Stimulated activated naive B cell treated with anti-CD40 and anti-IgM and Interleukin-4, amounts not matched to agents 10 μg/mL and 1 μg/mL and 100 μg/mL, for 72 hours (primary cell): ENCODE data around the gene CPA4.
A peak's percentile ranks its signal among the peaks of the same experiment; 100 is the strongest.

Source experiments
- ATAC-seq, 2 donors: fragments of 150-1000 bp; cut with Tn5 transposase; replicated peaks; 2 replicates each; pipeline ENCODE4 v1.10.0; 2021; ENCODE audit warnings: moderate library complexity in 1 of 2
- DNase-seq: peaks from one replicate; pipeline ENCODE4 v3.0.0; 2021
- H3K27ac Mint-ChIP-seq: one replicate; pipeline ENCODE4 v1.8.0; 2022; ENCODE audit warnings: mild to moderate bottlenecking, mixed read lengths
- H3K27me3 Mint-ChIP-seq, 2 donors: one replicate each; pipeline ENCODE4 v1.8.0; 2022; ENCODE audit warnings: mixed read lengths in 2 of 2
- H3K36me3 Mint-ChIP-seq, 2 donors: one replicate each; pipeline ENCODE4 v1.8.0; 2022; ENCODE audit warnings: mixed read lengths in 2 of 2, mild to moderate bottlenecking in 1 of 2
- H3K4me1 Mint-ChIP-seq, 2 donors: one replicate each; pipeline ENCODE4 v1.8.0; 2022; ENCODE audit warnings: mixed read lengths in 2 of 2, mild to moderate bottlenecking in 1 of 2
- H3K4me3 Mint-ChIP-seq, 2 donors: one replicate each; pipeline ENCODE4 v1.8.0; 2022; ENCODE audit warnings: mild to moderate bottlenecking in 2 of 2, mixed read lengths in 2 of 2, moderate library complexity in 1 of 2
- H3K9me3 Mint-ChIP-seq, 2 donors: one replicate each; pipeline ENCODE4 v1.8.0; 2022; ENCODE audit warnings: mixed read lengths in 2 of 2, mild to moderate bottlenecking in 1 of 2

Gene CPA4

DNA sequence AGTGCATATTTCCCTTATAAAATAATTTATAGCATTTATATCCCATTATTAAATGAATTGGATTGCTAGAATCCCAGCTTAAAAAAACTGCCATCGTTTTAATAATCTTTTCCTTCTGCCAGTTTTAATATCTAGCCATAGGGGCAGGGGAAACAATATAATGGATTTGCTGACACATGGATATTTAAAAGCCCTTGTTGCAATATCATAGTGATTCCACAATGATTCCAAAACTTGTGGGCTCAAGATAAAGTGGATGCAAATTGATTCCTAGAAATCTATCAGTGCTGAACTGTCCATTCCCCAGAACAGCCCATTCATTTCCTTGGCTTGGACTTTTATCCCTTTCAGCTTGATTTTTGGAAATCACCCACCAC is 23.7 kb upstream of the CPA4 start:
- Mint-ChIP-seq H3K36me3 (no peaks in the 10 kb centered on the region), H3K27ac (no peak overlapping the region), H3K9me3 (no peaks in the 10 kb centered on the region), H3K4me1 (peaks cover 0 to 6% of the 10 kb centered on the region in 2 donors), H3K4me3 (no peak overlapping the region), H3K27me3 (peaks cover 14 to 33% of the 10 kb centered on the region in 2 donors)
- ATAC-seq (no peak), DNase-seq (no peak)

DNA sequence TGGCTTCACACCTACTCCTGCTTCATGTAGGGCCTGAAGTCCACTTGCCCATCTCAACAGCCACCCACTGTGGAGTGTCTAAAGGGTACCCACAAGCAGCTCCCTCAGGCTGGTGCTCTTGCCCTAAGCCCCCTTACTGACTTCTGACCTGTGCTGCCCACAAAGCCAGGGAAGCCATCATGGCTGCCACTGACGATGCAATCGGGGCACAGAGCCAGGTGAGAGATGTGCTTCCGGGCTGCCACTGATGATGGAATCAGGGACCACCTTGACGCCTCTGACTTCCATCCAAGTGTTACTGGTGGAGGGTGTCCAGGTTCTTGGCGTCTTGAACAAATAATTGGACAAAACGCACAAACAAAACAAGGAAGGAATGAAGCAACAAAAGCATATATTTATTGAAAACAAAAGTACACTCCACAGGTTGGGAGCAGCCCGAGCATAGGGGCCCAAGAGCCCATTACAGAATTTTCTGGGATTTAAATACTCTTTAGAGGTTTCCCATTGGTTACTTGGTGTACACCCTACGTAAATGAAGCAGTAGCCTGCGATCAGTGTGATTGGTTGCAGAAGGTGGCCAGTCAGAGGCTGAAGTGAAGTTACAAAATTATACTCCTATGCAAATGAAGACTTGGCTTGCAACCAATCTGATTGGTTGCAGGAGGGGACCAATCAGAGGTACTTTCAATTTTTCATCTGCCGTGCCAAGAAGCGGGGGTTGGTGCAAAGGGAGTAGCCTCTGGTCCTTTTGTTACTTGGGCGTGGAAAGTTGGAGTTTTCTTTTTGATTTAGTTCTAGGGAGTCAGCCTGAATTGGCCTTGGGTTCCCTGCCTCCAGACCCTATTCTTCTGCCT is 21.8 kb upstream of the CPA4 start:
- H3K4me1 Mint-ChIP-seq: peaks cover 0 to 6% of the 10 kb centered on the region in 2 donors
- no peaks in the 10 kb centered on the region for H3K36me3 Mint-ChIP-seq
- peaks cover 24 to 41% of the 10 kb centered on the region in 2 donors for H3K27me3 Mint-ChIP-seq
- DNase-seq (no peak), ATAC-seq (no peak)
- H3K4me3 Mint-ChIP-seq: no peak overlapping the region
- H3K27ac Mint-ChIP-seq: no peak overlapping the region
- H3K9me3 Mint-ChIP-seq: no peaks in the 10 kb centered on the region

DNA sequence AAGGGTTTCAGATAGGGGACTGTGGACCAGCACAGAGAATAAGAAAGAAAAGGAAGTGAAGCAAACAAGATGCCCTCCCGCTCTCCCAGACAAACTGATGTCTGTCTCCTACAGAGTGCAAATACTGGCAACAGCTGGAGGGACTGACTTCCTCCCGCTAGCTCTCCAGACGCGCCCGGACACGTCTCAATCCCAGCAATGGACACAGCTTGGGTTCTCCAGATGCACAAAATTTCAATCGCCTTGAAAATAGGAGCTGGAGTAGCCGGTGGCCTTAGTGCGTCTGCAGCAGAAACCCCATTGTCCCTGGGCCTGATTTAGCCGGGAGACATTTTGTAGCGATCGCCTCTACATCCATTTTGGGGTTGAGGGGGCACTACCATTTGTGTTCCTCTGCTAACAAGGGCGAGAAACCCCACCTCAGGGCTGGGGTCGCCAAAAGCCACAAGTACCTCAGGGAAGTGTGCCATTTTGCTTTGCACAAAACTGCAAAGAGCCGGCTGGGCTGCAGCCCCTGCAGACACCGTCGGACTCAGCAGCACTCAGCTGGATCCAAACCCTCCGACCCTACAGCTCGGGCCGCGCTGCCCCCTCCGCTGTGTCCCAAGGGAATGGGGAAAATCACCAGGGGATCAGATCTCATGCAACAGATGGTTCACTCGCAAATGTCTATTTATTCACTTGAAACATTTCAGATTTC is 20.4 kb upstream of the CPA4 start:
- Mint-ChIP-seq H3K36me3 (no peaks in the 10 kb centered on the region), H3K4me1 (peaks cover 0 to 6% of the 10 kb centered on the region in 2 donors), H3K27ac (no peak overlapping the region), H3K27me3 (peaks cover 28 to 33% of the 10 kb centered on the region in 2 donors), H3K4me3 (no peak overlapping the region), H3K9me3 (no peaks in the 10 kb centered on the region)
- ATAC-seq: no peak
- DNase-seq: no peak

DNA sequence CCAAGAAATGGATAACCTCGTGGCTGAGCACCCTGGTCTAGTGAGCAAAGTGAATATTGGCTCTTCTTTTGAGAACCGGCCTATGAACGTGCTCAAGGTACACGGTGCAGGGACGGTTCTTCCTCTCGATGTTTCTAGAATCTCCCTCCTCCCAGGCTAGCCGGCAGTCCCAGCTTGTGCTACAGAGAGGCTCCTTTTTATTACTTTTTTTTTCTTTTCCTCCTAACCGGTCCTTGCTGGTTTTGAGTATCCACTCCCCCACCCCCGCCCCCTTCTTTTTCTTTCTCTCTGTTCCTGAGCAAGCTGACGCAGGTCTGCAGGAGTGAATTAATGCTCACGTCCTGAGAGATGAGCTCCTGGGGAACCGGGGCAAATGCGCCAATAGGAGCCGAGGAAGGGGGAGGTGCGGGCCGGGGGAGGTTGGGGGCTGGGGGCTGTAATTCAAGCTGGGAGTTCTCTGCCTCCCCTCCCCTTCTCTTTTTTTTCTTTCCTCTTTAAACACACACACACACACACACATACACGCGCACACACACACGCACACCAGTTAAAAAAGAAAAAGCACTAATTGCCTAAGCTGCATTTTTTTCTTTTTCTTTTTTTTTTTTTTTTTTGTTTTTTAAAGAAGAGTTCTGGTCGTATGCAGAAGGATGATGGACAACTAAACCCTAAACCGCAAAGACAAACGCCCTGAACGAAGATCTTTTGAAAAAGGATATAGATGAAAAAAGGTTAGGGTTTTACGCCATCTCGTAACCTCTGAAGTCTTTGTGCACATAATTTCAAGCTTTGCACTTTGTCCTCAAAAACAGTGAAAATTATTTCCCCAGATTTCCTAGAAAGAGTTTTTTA is 19.7 kb upstream of the CPA4 start:
- peaks cover 29% of the 10 kb centered on the region in 2 donors for H3K27me3 Mint-ChIP-seq
- ATAC-seq (no peak), DNase-seq (no peak)
- peaks cover 0 to 6% of the 10 kb centered on the region in 2 donors for H3K4me1 Mint-ChIP-seq
- no peak overlapping the region for H3K27ac Mint-ChIP-seq
- H3K36me3 Mint-ChIP-seq: no peaks in the 10 kb centered on the region
- H3K4me3 Mint-ChIP-seq: peak overlapping the region; percentile 27 to 71
- H3K9me3 Mint-ChIP-seq: no peaks in the 10 kb centered on the region

DNA sequence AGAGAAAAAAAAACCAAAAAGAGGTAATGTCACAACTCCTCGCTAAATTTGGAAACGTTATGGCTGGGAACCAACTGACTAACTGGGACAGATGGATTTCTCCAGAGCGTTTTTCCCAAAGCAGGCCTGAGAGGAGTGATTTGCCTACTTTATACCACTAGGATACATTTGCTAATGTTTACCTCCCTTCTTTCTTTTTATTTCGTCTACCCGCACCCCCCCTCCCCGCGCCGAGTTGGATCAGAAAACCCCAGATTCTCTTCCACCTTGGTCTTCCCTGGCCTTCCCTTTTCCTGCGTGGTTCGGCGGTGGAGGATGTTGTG is 19.1 kb upstream of the CPA4 start:
- Mint-ChIP-seq H3K9me3 (no peaks in the 10 kb centered on the region), H3K4me1 (peaks cover 0 to 6% of the 10 kb centered on the region in 2 donors), H3K27me3 (peaks cover 29% of the 10 kb centered on the region in 2 donors), H3K36me3 (no peaks in the 10 kb centered on the region), H3K4me3 (no peak overlapping the region), H3K27ac (no peak overlapping the region)
- ATAC-seq (no peak), DNase-seq (no peak)

DNA sequence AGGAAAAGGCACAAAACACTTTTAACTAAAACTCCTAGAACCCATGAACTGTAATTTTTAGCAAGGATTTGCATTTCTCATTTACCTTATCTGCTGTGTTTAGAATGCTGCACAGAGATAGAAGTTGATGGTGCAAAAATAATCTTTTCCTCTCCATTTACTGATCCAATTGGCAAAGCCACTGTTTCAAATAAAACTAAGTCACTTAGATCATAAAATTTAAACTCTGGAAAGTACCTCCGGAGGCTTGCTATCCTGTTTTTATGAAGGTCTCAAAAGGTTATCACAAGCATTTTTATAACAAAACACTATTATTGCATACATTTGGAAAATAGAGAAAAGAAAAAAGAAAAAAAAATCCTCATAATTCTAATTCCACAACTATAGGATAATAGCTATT is 18.7 kb upstream of the CPA4 start:
- H3K9me3 Mint-ChIP-seq: no peaks in the 10 kb centered on the region
- peaks cover 0 to 6% of the 10 kb centered on the region in 2 donors for H3K4me1 Mint-ChIP-seq
- DNase-seq (no peak), ATAC-seq (no peak)
- H3K27me3 Mint-ChIP-seq: peaks cover 29% of the 10 kb centered on the region in 2 donors
- no peaks in the 10 kb centered on the region for H3K36me3 Mint-ChIP-seq
- no peak overlapping the region for H3K4me3 Mint-ChIP-seq
- H3K27ac Mint-ChIP-seq: no peak overlapping the region

DNA sequence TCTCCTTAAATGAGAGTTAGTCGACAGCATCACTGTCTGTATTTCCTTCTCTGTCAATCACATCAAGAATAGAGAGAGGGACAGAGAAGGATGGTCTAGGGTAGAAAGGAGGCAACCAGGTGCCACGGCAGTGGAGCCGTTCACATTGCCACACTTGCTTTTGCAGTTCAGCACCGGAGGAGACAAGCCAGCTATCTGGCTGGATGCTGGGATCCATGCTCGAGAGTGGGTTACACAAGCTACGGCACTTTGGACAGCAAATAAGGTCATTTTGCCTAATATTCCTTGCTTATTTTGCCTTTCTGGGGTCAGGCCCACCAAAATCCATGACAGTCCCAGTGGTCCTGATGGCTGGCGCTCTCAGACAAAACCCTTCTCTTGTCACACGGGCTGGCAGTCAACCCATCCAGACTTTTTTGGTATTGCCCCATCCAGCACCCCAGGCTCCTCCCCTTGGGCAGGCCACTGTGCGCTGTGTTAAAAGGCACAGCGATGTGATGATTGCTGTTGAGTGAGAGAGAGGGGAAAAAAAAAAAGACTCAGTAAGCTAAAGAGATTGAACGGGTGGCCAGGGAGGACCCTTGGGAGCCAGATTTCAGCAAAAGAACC is 17.9 kb upstream of the CPA4 start:
- no peaks in the 10 kb centered on the region for H3K9me3 Mint-ChIP-seq
- peaks cover 29% of the 10 kb centered on the region in 2 donors for H3K27me3 Mint-ChIP-seq
- ATAC-seq (no peak), DNase-seq (no peak)
- peaks cover 0 to 6% of the 10 kb centered on the region in 2 donors for H3K4me1 Mint-ChIP-seq
- H3K36me3 Mint-ChIP-seq: no peaks in the 10 kb centered on the region
- H3K4me3 Mint-ChIP-seq: no peak overlapping the region
- no peak overlapping the region for H3K27ac Mint-ChIP-seq

DNA sequence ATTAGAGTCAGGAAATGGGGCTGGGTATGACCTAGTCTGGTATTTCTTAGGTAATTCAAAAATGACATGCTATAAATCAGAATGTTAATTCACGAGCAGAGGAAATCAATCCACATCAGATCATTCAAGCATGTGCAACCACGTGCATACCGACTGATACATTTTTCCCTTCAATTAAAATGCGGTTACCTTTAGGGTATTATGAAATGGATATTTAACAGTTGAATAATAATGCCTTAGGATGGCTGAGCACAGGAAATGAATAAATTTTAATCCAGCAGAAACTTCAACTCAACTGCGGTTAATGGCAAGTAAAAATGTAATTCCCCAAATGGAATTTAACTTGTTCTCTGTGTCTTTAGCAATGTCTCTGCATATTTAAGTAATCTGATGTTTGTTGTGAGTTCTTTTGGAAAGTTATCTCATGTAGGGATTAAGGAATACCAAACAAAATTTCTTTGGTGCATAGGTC is 17.1 kb upstream of the CPA4 start:
- ATAC-seq (no peak), DNase-seq (no peak)
- Mint-ChIP-seq H3K4me1 (peaks cover 0 to 6% of the 10 kb centered on the region in 2 donors), H3K36me3 (no peaks in the 10 kb centered on the region), H3K27ac (no peak overlapping the region), H3K27me3 (peaks cover 29 to 33% of the 10 kb centered on the region in 2 donors), H3K4me3 (no peak overlapping the region), H3K9me3 (no peaks in the 10 kb centered on the region)

DNA sequence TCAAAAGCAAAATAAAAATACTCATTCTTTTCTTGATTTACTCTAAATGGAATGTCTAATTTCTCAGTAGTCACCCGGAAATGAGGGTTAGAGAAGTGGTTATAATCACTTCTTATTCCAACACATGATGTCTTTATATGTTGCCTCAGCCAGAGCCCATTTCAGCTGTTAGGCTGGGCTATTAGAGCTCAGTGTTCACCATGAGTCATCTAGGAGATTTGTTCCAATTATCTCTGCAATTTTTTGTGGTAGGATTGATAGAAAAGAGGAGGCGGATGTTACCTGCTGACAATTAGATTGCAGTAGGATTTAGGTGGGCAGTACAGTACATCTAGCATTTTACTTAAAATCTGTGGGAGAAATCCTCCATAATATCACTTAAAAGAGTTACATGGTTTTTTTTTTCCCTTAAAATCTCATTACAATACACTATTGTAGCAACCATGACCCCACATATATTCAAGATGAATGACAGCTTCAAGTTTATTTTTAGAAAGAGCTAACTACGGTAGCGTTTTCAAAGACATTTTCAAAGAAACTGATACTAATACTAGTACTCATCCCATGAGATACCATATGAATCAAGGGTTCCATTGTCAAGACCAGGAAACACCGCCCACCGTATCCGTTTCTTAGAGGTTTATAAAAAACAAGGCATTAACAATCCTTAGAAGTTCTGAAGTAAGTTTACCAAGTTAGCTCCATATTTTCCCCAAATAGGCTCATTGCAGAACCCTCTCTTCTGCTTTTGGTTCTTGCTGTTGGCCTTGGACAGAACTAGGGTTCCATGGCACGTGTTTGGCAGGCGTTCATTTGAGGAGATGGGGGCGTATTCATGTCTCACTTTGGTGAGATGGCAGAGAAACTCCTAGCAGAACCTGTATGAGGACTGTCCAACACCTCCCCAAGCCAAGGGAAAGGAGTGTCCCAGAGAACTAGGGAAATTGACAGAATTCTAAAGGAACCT is 15.9 kb upstream of the CPA4 start:
- DNase-seq (no peak), ATAC-seq (no peak)
- Mint-ChIP-seq H3K36me3 (no peaks in the 10 kb centered on the region), H3K27ac (no peak overlapping the region), H3K4me3 (no peak overlapping the region), H3K27me3 (peaks cover 29 to 35% of the 10 kb centered on the region in 2 donors), H3K9me3 (no peaks in the 10 kb centered on the region), H3K4me1 (peaks cover 0 to 6% of the 10 kb centered on the region in 2 donors)

DNA sequence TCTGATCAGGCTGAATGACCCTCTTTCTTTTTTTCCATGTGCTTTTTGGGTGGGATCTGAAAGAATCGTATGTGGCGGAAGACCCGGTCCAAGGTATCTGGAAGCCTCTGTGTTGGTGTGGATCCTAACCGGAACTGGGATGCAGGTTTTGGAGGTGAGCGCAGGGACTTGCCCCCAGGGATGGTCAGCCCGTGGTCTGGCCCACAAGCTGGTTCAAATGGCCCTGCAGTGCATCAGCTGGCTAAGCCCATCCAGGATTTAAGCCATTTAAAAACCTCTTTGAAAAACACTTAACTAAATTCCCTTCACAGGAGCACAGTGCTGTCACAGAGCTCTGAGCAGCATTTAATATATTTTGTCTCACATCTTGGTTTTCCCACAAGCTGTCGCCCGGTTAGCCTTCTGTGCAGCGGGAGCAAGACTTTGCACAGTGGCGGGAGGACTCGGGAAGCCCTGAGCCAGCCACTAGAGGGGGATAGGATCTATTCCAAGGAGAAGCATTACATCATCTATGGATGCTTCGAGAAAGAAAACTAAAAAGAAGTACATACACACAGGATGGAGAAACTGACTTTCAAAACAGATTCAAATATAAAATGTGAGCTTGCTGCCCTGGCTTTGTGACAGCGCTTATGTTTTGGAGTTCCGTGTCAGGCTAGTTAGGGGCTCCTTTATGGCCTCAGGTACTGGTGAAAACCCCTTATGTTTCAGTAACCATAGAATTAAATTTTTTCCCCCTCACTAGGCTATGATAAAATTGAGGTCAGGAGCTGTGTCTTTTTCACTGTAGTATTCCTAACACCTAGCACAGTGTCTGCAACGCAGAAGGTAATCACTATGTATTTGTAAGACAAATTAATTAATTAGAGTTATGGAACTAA is 15.0 kb upstream of the CPA4 start:
- Mint-ChIP-seq H3K27ac (no peak overlapping the region), H3K4me1 (peaks cover 0 to 4% of the 10 kb centered on the region in 2 donors), H3K9me3 (no peaks in the 10 kb centered on the region), H3K4me3 (no peak overlapping the region), H3K36me3 (no peaks in the 10 kb centered on the region), H3K27me3 (peaks cover 25 to 37% of the 10 kb centered on the region in 2 donors)
- DNase-seq (no peak), ATAC-seq (no peak)

DNA sequence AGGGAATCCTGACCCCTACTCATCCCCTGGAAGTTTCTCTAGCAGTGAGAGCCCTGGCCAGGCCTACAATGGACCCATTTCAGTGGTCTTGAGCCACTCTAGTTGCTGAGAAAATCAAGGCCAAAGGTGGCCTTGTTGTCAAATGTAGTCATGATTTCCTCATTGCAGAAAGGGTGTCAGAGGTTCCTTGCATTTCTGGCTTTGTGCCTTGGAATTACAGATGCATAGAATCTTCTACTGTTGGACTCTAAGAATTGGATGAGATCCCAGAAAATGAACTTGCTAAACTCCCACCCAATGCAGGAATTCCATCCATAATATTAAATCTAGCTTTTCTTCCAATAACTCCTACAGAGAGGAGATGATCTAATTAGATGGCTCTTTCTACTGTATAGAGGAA is 14.1 kb upstream of the CPA4 start:
- Mint-ChIP-seq H3K27ac (no peak overlapping the region), H3K9me3 (no peaks in the 10 kb centered on the region), H3K4me1 (no peaks in the 10 kb centered on the region), H3K4me3 (no peak overlapping the region), H3K27me3 (peaks cover 20 to 37% of the 10 kb centered on the region in 2 donors), H3K36me3 (no peaks in the 10 kb centered on the region)
- DNase-seq (no peak), ATAC-seq (no peak)

DNA sequence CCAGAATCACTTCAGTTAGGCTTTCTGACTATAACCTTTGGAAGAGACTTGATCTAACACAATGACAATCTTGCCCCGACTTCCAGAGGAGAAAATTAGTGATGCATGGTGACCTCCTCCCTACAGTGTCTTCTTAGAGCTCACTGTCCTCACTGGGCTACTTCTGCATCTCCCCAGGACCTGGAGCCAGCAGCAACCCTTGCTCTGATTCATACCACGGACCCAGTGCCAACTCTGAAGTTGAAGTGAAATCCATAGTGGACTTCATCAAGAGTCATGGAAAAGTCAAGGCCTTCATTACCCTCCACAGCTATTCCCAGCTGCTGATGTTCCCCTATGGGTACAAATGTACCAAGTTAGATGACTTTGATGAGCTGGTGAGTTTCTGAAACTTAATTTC is 13.7 kb upstream of the CPA4 start:
- no peaks in the 10 kb centered on the region for H3K4me1 Mint-ChIP-seq
- no peak overlapping the region for H3K27ac Mint-ChIP-seq
- no peak for ATAC-seq
- H3K27me3 Mint-ChIP-seq: peaks cover 15 to 37% of the 10 kb centered on the region in 2 donors
- no peaks in the 10 kb centered on the region for H3K9me3 Mint-ChIP-seq
- DNase-seq: no peak
- H3K36me3 Mint-ChIP-seq: no peaks in the 10 kb centered on the region
- H3K4me3 Mint-ChIP-seq: no peak overlapping the region
